Fibroblast of villous mesenchyme (primary cell): ENCODE data around the gene SLC5A11. TPM values are rescaled to one million over a fixed set of nuclear protein-coding genes. Genes with fewer than 3 reads are reported as not detected.
"Not testable (repeated sequence)": the region's sequence is repeated elsewhere in the genome, so short reads cannot be mapped to it uniquely, and the experiment has no call there.

ENCODE experiments used
- DNase-seq: peaks from one replicate; pipeline ENCODE4 v3.0.0-alpha.2; 2010; ENCODE audit warnings: low read depth
- H3K4me3 ChIP-seq: 2 replicates; pipeline ENCODE4 v1.5.1; 2011; ENCODE audit warnings: low read depth, mild to moderate bottlenecking, low read length
- total RNA-seq: library from RNA; depleted of rRNA; stranded (reverse); fragments of >200 nt; gene quantifications from 2 replicates; pipeline ENCODE4 v1.2.3, GENCODE V29; 2012
- TF ChIP-seq, protein P1 (sequence below): IDR thresholded peaks from 2 replicates; pipeline ENCODE4 v1.5.1; 2012; ENCODE audit warnings: low read depth, mild to moderate bottlenecking, low read length; ENCODE audit not compliant: insufficient read depth

The SLC5A11 gene
- total RNA-seq, 1 donor = not detected

DNA sequence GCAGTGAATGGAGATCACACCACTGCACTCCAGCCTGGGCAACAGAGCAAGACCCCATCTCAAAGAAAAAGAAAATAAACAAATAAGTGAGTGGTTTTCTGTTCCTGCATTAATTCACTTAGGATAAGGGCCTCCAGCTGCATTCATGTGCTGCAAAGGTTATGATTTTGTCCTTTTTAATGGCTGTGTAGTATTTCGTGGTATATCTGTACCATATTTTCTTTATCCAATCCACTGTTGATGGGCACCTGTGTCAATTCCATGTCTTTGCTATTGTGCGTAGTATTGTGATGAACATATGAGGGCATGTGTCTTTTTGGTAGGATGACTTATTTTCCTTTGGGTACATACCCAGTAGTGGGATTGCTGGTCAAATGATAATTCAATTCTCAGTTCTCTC, 33.9 kb downstream of the SLC5A11 start:
- no peak overlapping the region for H3K4me3 ChIP-seq
- DNase-seq = no peak
- TF ChIP-seq, protein P1, sequence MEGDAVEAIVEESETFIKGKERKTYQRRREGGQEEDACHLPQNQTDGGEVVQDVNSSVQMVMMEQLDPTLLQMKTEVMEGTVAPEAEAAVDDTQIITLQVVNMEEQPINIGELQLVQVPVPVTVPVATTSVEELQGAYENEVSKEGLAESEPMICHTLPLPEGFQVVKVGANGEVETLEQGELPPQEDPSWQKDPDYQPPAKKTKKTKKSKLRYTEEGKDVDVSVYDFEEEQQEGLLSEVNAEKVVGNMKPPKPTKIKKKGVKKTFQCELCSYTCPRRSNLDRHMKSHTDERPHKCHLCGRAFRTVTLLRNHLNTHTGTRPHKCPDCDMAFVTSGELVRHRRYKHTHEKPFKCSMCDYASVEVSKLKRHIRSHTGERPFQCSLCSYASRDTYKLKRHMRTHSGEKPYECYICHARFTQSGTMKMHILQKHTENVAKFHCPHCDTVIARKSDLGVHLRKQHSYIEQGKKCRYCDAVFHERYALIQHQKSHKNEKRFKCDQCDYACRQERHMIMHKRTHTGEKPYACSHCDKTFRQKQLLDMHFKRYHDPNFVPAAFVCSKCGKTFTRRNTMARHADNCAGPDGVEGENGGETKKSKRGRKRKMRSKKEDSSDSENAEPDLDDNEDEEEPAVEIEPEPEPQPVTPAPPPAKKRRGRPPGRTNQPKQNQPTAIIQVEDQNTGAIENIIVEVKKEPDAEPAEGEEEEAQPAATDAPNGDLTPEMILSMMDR = no peak

DNA sequence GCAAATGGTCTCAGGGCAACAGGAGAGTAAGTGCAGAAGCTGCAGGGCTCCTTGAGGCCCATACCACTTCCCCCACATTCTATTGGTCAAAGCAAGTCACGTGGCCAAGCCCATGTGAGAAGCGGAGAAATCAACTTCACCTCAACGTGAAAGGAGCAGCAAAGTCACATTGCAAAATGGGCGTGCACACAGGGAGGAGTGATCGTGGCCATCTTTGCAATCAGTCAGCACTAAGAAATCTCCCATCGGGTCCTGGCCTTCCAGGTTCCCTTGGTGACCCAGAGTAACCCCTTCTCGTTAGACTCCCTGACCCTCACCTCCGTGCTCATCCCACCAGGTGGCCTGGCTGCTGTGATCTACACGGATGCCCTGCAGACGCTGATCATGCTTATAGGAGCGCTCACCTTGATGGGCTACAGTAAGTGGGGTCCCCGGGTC, 38.0 kb downstream of the SLC5A11 start:
- TF ChIP-seq, protein P1 = no peak
- no peak for DNase-seq

DNA sequence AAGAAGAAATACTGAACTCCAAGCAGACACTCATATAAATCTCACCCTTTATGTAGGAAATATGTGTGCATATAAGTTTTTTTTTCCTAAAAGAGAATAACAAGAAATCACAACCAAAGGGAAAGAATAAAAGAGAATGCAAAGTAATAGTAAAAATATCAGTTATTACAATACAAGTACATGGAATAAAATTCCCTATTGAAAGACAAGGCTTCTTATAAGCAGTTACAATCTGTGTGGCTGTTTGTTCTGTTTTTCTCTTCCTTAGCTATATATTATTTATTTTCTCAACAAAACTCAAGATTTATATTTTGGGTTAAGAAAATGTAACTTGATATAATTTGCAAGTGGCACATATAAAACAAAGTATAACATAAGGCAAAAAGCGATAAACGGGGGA, 41.7 kb downstream of the SLC5A11 start:
- no peak overlapping the region for H3K4me3 ChIP-seq
- TF ChIP-seq, protein P1 = no peak
- no peak for DNase-seq

More for the DNA sequence above, 38.0 kb downstream of the SLC5A11 start:
- no peak overlapping the region for H3K4me3 ChIP-seq

DNA sequence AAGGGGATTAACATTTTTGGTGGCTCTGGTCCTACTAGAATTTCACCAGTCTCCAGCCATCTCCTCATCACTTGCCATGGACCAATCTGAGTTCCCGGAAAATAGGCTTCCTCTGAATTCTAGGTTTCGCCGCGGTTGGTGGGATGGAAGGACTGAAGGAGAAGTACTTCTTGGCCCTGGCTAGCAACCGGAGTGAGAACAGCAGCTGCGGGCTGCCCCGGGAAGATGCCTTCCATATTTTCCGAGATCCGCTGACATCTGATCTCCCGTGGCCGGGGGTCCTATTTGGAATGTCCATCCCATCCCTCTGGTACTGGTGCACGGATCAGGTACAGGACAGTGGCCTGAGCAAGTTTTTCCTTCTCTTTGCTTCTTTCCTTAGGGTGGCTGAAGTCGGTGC, 45.0 kb downstream of the SLC5A11 start:
- TF ChIP-seq, protein P1 = no peak

DNA sequence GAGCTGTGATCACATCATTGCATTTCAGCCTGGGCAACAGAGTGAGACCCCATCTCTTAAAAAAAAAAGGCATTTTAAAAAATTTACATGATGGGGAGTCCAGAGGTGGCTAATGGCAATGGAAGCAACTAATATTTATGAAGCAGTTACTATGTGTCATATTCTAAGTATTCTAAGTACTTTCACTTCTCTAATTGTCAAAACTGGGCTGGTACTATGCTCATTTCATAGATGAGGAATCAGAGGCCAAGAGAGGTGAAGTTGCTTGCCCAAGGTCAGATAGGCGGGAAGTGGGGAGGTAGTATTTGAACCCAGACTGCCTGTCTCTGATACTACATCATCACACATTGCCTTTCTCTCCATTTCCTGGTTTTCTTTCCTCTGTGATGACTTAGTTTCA, 50.7 kb downstream of the SLC5A11 start:
- no peak overlapping the region for H3K4me3 ChIP-seq
- TF ChIP-seq, protein P1 = no peak
- DNase-seq = no peak

More for the DNA sequence above, 45.0 kb downstream of the SLC5A11 start:
- H3K4me3 ChIP-seq = no peak overlapping the region
- DNase-seq = no peak

DNA sequence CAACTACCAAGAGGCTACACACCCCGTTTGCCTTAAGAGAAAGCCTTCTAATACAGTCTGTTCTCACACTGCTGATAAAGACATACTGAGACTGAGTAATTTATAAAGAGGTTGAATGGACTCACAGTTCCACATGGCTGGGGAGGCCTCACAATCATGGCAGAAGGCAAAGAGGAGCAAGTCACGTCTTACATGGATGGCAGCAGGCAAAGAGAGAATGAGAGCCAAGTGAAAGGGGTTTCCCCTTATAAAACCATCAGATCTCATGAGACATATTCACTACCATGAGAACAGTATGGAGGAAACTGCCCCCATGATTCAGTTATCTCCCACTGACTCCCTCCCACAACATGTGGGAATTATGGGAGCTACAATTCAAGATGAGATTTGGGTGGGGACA, 51.8 kb downstream of the SLC5A11 start:
- not testable (repeated sequence) for H3K4me3 ChIP-seq

DNA sequence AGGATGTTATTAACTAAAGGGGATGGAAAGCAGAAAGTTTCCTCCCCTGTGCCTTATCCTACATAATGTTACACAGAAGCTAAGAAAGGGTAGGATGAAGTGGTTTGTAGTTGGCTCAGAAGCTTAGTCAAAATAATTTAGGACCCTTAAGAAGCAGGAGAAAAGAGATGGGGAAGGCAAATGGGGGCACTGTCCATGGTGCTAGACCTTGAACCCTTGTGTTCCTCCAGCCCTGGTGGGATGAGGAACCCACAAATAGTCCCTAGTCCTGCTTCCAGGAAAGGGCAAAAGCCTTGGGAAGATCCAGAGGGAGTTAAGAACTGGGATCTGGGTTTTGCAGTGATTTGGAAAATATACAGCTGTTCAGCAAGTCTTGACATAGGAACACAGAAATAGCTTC, 54.5 kb downstream of the SLC5A11 start:
- TF ChIP-seq, protein P1 = no peak
- DNase-seq = no peak
- H3K4me3 ChIP-seq = no peak overlapping the region

More for the DNA sequence above, 51.8 kb downstream of the SLC5A11 start:
- DNase-seq = not testable (repeated sequence)
